GM19372 (cell line): ENCODE results near the gene OR10K2.
"Not testable (repeated sequence)": the region's sequence is repeated elsewhere in the genome, so short reads cannot be mapped to it uniquely, and the experiment has no call there.

Experiments
- ATAC-seq: cut with Tn5 transposase; IDR thresholded peaks from one replicate; pipeline ENCODE4 v1.9.1; 2021; ENCODE audit warnings: mild to moderate bottlenecking, low read depth, moderate library complexity; ENCODE audit not compliant: unreplicated experiment

OR10K2 gene

GRCh38 chr1:158426137-158426536 lies at the start of gene OR10K2:
Gene OR10K2 (minus strand): TSS chr1:158426237. CDS start chr1:158420866, 5,371 bp downstream.
- no peak for ATAC-seq

- ATAC-seq: no peak
These were observed 45.9 kb upstream of the OR10K2 start, which contains the start of gene OR10R2 for GRCh38 chr1:158471920-158472319. Gene OR10R2 (plus strand): TSS chr1:158472220. CDS start chr1:158472326, 106 bp downstream.

- ATAC-seq: no peak
These were observed 35.5 kb upstream of the OR10K2 start, which contains the start of gene OR10K1 for GRCh38 chr1:158461534-158461933. Gene OR10K1 (plus strand): TSS chr1:158461834. CDS start chr1:158465562, 3,728 bp downstream.

GRCh38 chr1:158458263-158458662 lies 32.2 kb upstream of the OR10K2 start:
- ATAC-seq: no peak

GRCh38 chr1:158457246-158457645 lies 31.2 kb upstream of the OR10K2 start:
- ATAC-seq: no peak

GRCh38 chr1:158454537-158454936 lies 28.5 kb upstream of the OR10K2 start:
- no peak for ATAC-seq

GRCh38 chr1:158445376-158445775 lies 19.3 kb upstream of the OR10K2 start:
- ATAC-seq: no peak

GRCh38 chr1:158434741-158435140 lies 8.7 kb upstream of the OR10K2 start:
- no peak for ATAC-seq

- not testable (repeated sequence) for ATAC-seq
These were observed 4.1 kb upstream of the OR10K2 start for GRCh38 chr1:158430163-158430562.

GRCh38 chr1:158425027-158425426 lies 1.0 kb downstream of the OR10K2 start:
- no peak for ATAC-seq

GRCh38 chr1:158422212-158422611 lies 3.8 kb downstream of the OR10K2 start:
- ATAC-seq: no peak

- ATAC-seq: no peak
These were observed 8.5 kb downstream of the OR10K2 start for GRCh38 chr1:158417586-158417985.

GRCh38 chr1:158414651-158415345 lies 11.2 kb downstream of the OR10K2 start:
- ATAC-seq: no peak

- no peak for ATAC-seq
These were observed 18.9 kb downstream of the OR10K2 start for GRCh38 chr1:158407092-158407491.

- ATAC-seq: no peak
These were observed 25.2 kb downstream of the OR10K2 start for GRCh38 chr1:158400871-158401270.

GRCh38 chr1:158398818-158399514 lies 27.1 kb downstream of the OR10K2 start, which contains the start of gene OR10T2:
Gene OR10T2 (minus strand): TSS chr1:158399466. CDS start chr1:158399466, 0 bp downstream.
- no peak for ATAC-seq

GRCh38 chr1:158396646-158397045 lies 29.4 kb downstream of the OR10K2 start:
- ATAC-seq: no peak

- ATAC-seq: no peak
These were observed 32.6 kb downstream of the OR10K2 start for GRCh38 chr1:158393476-158393875.

- no peak for ATAC-seq
These were observed 34.9 kb downstream of the OR10K2 start for GRCh38 chr1:158391099-158391498.

- no peak for ATAC-seq
These were observed 35.7 kb downstream of the OR10K2 start for GRCh38 chr1:158390331-158390730.

- no peak for ATAC-seq
These were observed 51.2 kb downstream of the OR10K2 start for GRCh38 chr1:158374860-158375259.

GRCh38 chr1:158374101-158374500 lies 51.9 kb downstream of the OR10K2 start:
- not testable (repeated sequence) for ATAC-seq
